Kidney (tissue), 14 donors: ENCODE results near the gene TRPV5. TPM values are rescaled to one million over a fixed set of nuclear protein-coding genes. Genes with fewer than 3 reads are reported as not detected.

Experiments
- DNase-seq, 5 donors: peaks; one replicate each; pipeline ENCODE4 v3.0.0-alpha.2; 2013 to 2020
- FAIRE-seq: peaks from 2 replicates; lab custom pipeline; 2012; peaks lifted over from hg19 to GRCh38; lab: Jason Lieb, UNC
- H3K27ac ChIP-seq, 2 donors: one replicate each; pipeline ENCODE4 v1.7.0; 2013; ENCODE audit warnings: low read depth in 2 of 2, low read length in 2 of 2, inconsistent platforms in 1 of 2
- H3K27me3 ChIP-seq: one replicate; pipeline ENCODE4 v1.7.1; 2013; ENCODE audit warnings: low read length, inconsistent platforms; ENCODE audit not compliant: control insufficient read depth, insufficient read depth
- H3K36me3 ChIP-seq, 3 donors: one replicate each; pipeline versions ENCODE4 v1.7.0 to v1.7.1; 2013; ENCODE audit warnings: low read length in 3 of 3, control low read depth in 1 of 3, inconsistent platforms in 1 of 3; ENCODE audit not compliant: insufficient read depth in 3 of 3, control insufficient read depth in 2 of 3
- H3K4me1 ChIP-seq, 3 donors: one replicate each; pipeline versions ENCODE4 v1.7.0 to v1.7.1; 2013; ENCODE audit warnings: low read length in 3 of 3, inconsistent platforms in 1 of 3, low read depth in 1 of 3; ENCODE audit not compliant: control insufficient read depth in 2 of 3, insufficient read depth in 2 of 3
- H3K4me3 ChIP-seq, 3 donors: one replicate each; pipeline versions ENCODE4 v1.7.0 to v1.8.1; 2013; ENCODE audit warnings: low read length in 3 of 3, control low read depth in 1 of 3, inconsistent platforms in 1 of 3
- H3K9ac ChIP-seq, 3 donors: one replicate each; pipeline versions ENCODE4 v1.7.0 to v1.7.1; 2013; ENCODE audit warnings: low read length in 3 of 3, control low read depth in 1 of 3, inconsistent platforms in 1 of 3
- H3K9me3 ChIP-seq, 3 donors: one replicate each; pipeline versions ENCODE4 v1.7.0 to v1.7.1; 2013; ENCODE audit warnings: low read length in 3 of 3, control low read depth in 1 of 3, inconsistent platforms in 1 of 3; ENCODE audit not compliant: control insufficient read depth in 2 of 3, insufficient read depth in 1 of 3
- CTCF ChIP-seq: IDR thresholded peaks from 3 replicates; pipeline ENCODE4 v1.5.1; 2012; ENCODE audit warnings: mild to moderate bottlenecking, moderate library complexity, borderline replicate concordance; ENCODE audit not compliant: insufficient read depth; ENCODE audit errors: extremely low read depth
- intact Hi-C: fragments of 100-400 bp; cut with DNase I; formaldehyde crosslinking; loops from one replicate; pipeline ENCODE4 v1.11.1; 2022
- polyA plus RNA-seq: library from polyadenylated mRNA; stranded (reverse); fragments of 350-450 nt; fragmentation: Illumina TruSeq; extraction: RNeasy Lipid Tissue Mini Kit (QIAGEN cat#74804); gene quantifications from one replicate; pipeline ENCODE4 v1.2.3, GENCODE V29; 2014; ENCODE audit warnings: low read depth, low replicate concordance; ENCODE audit not compliant: insufficient read depth
- total RNA-seq: library from RNA; stranded (reverse); fragmentation: NEBNext Ultra II Directional; extraction: Animal tissue kit (Norgen Biotek cat#: 25700); gene quantifications from one replicate; pipeline ENCODE4 v1.2.1, GENCODE V29; 2021
- donor health status: control.
- donor health status: control.
- donor health status: control.
- donor health status: control.
- donor health status: control.
- donor health status: DM: yes; HTN: yes; CAD: no.
- donor health status: Normal renal cell carcinoma (clear cell type).

The TRPV5 gene
- total and polyA plus RNA-seq, 2 donors from 2014 or later = 1.3 to 1.4 TPM

GRCh38 chr7:142897691-142898090, 35.9 kb downstream of the TRPV5 start:
- Histone ChIP-seq H3K9me3 (no peaks in the 10 kb centered on the region), H3K27ac (no peak overlapping the region), H3K36me3 (no peaks in the 10 kb centered on the region), H3K27me3 (no peaks in the 10 kb centered on the region), H3K4me3 (no peak overlapping the region), H3K4me1 (no peaks in the 10 kb centered on the region), H3K9ac (no peak overlapping the region)
- FAIRE-seq = no peak
- no peak for TF ChIP-seq CTCF
- no peak for DNase-seq
- intact Hi-C loops = no loop called here

GRCh38 chr7:142896741-142897379, 36.7 kb downstream of the TRPV5 start:
- Histone ChIP-seq H3K4me1 (no peaks in the 10 kb centered on the region), H3K4me3 (no peak overlapping the region), H3K36me3 (no peaks in the 10 kb centered on the region), H3K9me3 (no peaks in the 10 kb centered on the region), H3K27ac (no peak overlapping the region), H3K27me3 (no peaks in the 10 kb centered on the region), H3K9ac (no peak overlapping the region)
- DNase-seq = no peak
- TF ChIP-seq CTCF = no peak
- intact Hi-C loops = no loop called here
- no peak for FAIRE-seq

GRCh38 chr7:142896151-142896550, 37.4 kb downstream of the TRPV5 start:
- Histone ChIP-seq H3K27ac (no peak overlapping the region), H3K4me3 (no peak overlapping the region), H3K4me1 (no peaks in the 10 kb centered on the region), H3K9me3 (no peaks in the 10 kb centered on the region), H3K36me3 (no peaks in the 10 kb centered on the region), H3K27me3 (no peaks in the 10 kb centered on the region), H3K9ac (no peak overlapping the region)
- DNase-seq (no peak), FAIRE-seq (no peak)
- intact Hi-C loops = no loop called here
- TF ChIP-seq CTCF = no peak
